ENCODE results near the gene STAC.

DNA sequence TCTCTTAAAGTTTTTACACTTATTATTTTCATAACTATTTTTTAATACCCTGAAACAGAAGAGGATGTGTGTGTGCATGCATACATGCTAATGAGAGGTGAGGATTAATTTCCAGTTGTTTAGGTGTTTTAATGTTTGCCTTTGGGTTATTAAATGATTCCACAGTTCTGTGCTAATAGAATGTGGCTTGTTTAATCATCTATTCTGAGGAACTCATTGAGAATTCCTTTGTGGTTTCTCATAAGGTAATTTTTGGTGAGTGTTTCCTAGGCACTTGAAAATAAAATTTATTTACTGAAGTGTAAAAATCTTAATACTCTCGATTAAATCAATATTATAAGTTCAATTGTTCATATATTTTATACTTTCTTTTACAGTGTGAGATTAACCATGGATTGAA lies 38.0 kb downstream of the STAC start:
- TF ChIP-seq, protein P1, sequence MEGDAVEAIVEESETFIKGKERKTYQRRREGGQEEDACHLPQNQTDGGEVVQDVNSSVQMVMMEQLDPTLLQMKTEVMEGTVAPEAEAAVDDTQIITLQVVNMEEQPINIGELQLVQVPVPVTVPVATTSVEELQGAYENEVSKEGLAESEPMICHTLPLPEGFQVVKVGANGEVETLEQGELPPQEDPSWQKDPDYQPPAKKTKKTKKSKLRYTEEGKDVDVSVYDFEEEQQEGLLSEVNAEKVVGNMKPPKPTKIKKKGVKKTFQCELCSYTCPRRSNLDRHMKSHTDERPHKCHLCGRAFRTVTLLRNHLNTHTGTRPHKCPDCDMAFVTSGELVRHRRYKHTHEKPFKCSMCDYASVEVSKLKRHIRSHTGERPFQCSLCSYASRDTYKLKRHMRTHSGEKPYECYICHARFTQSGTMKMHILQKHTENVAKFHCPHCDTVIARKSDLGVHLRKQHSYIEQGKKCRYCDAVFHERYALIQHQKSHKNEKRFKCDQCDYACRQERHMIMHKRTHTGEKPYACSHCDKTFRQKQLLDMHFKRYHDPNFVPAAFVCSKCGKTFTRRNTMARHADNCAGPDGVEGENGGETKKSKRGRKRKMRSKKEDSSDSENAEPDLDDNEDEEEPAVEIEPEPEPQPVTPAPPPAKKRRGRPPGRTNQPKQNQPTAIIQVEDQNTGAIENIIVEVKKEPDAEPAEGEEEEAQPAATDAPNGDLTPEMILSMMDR (conservative IDR thresholded peaks at IDR 0.05), result no peak
- TF ChIP-seq ZFX (IDR thresholded peaks at IDR 0.05), result no peak
